ENCODE results near the gene EXOC5.

Gene EXOC5

DNA sequence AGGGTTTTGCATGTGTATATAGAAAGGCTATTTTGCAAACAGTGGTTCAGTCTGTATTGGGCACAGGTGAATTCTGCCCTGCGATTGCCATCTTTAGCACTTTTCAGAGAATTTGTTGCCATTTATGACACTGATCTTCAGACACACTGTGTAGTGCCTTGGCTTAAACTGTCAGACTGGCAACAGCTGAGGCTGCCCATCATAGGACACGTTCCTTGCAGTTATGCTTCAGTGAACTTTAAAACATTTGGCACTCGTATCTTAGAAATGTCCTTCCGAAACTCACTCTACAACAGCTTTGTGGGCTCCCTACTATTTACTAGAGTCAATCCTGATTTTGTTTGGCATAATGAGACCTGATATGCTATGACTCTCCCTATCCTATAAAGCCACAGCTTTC, 29.1 kb upstream of the EXOC5 start:
- DNase-seq (ENCODE audit: low read depth in 2 of 2): no peak
- TF ChIP-seq, protein P1, sequence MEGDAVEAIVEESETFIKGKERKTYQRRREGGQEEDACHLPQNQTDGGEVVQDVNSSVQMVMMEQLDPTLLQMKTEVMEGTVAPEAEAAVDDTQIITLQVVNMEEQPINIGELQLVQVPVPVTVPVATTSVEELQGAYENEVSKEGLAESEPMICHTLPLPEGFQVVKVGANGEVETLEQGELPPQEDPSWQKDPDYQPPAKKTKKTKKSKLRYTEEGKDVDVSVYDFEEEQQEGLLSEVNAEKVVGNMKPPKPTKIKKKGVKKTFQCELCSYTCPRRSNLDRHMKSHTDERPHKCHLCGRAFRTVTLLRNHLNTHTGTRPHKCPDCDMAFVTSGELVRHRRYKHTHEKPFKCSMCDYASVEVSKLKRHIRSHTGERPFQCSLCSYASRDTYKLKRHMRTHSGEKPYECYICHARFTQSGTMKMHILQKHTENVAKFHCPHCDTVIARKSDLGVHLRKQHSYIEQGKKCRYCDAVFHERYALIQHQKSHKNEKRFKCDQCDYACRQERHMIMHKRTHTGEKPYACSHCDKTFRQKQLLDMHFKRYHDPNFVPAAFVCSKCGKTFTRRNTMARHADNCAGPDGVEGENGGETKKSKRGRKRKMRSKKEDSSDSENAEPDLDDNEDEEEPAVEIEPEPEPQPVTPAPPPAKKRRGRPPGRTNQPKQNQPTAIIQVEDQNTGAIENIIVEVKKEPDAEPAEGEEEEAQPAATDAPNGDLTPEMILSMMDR (IDR thresholded peaks at IDR 0.05; ENCODE audit: low read depth, low read length): no peak
- H3K4me3 ChIP-seq (replicated peaks in 1 of 2; ENCODE audit: low read depth in 2 of 2, low read length in 2 of 2): no peak overlapping the region

DNA sequence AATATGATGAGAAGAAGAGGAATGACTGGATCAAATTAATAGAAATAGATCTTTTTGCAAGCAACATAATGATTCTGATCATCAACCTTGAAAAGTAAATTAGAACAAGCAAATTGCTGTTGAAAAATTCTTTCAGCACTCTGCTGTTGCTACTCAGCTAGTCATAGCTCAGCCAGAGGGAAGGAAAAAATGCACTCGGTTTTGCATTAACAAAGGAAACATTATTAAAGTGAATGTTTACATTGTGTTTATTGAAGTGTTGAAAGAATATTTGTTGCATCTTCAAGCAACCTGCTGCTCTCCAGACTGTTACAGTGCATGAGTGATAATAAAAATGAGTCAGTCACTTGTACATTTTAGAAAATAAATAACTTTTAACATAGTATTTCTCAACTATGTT, 26.5 kb upstream of the EXOC5 start:
- TF ChIP-seq, protein P1 (IDR thresholded peaks at IDR 0.05; ENCODE audit: low read depth, low read length): no peak
- no peak overlapping the region for H3K4me3 ChIP-seq (replicated peaks in 1 of 2; ENCODE audit: low read depth in 2 of 2, low read length in 2 of 2)
- DNase-seq (ENCODE audit: low read depth in 2 of 2): no peak

DNA sequence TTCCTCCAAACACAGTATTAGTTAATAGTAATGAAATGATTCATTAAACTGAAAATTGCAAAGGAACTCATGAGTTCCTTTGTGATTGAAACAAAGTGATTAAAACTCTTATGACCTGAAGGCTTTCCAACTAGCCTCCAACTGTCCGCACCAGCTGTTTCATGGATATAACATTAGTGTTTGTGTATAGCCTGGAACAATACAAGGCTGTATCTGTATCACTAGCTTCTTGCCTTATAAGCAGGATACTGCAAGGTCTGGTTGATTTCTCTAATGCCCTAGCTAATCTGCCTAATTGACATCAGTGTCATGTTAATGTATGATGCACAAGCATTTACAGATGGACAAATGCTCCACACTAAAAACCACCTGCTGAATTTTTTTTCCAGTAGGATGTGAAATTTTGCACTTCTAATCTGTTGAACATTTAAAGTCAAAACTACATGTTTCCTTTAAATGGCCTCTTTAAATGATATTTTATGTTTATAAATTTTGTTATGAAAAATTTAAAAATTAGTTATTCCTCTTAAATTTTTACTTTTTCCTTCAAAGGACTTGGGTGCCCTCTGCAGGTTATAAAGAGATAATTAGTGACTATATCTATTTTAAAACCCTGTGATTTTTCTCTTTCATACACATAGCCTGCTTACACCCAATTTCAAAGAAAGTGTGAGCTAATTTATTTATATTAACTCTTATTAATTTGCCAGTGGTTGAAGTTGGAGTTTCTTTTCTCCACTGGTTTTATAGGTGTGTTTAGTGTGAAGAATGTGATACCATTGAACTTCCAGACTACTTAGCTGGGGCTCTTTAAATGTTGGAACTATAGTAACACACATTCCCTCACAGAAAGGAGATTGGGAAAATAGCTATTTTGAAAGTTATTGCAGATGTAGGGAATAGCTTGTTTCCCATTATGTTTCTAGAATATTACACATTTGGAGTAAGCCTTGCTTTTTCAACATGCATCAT, 25.4 kb upstream of the EXOC5 start:
- peak; percentile 49 to 54 for DNase-seq (ENCODE audit: low read depth in 2 of 2)
- TF ChIP-seq, protein P1 (IDR thresholded peaks at IDR 0.05; ENCODE audit: low read depth, low read length): peak; percentile 33

DNA sequence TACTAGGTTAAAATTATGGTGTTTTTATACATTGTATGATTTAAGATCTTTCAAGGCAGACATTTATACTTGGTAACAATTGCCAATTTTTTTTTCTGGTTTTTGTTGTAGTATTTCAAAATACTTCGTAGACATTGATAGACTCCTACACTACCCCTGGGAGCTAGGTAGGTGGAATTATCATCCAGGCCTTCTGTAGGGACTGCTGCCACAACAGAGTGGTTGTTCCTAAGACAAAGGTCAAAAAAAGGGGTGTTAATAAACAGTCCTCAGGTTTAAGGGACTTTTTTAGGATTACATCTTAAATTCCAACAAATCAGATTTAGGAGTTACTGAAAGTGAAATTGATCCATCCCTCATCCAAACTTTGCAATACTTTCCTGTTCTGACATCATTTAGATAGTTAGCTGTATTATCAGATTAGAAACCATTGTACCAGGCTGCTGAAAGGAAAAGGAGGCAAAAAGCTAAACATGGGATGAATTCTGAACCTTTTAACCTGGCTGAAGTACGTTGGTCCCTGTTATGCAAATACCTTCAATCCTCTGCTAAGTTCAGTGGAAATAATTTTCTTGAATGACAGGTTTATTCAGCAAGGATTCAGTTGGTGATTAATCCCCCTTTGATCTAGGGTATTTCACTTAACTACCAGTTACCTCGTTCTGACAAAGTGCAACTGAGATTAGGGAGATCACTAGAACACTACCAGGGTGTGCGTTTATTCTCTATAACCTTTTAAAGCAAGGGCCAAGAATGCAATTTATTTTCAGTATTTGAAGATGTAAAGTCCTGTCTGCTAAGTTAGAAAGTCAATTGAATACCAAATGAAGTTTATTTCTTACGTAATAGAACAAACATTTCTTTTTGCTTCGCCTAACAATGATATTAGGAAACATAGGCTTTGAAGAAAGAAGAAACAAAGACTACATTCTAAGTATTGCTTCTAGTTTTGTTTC, 23.3 kb upstream of the EXOC5 start:
- TF ChIP-seq, protein P1 (IDR thresholded peaks at IDR 0.05; ENCODE audit: low read depth, low read length): no peak
- no peak overlapping the region for H3K4me3 ChIP-seq (replicated peaks in 1 of 2; ENCODE audit: low read depth in 2 of 2, low read length in 2 of 2)

More for the DNA sequence above, 25.4 kb upstream of the EXOC5 start:
- no peak overlapping the region for H3K4me3 ChIP-seq (replicated peaks in 1 of 2; ENCODE audit: low read depth in 2 of 2, low read length in 2 of 2)

DNA sequence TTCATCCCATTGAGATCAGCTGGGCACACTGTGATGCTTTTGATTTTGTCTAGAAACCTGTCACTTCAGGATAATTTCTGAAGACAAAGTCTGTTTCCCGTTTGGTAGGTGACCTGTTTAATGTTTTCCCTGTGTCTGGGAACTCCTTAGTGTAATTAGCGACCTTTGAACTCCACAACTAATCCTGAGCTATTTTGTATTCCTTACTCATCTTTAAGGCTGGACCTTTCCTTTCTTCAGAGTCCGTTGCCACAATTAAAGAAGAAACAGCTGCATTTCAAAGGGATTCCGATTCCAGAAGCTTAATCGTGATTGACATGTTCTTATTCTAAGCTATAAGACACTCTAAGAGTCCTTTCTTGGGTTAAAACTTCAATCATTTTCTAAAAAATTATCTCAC, 22.0 kb upstream of the EXOC5 start:
- DNase-seq (ENCODE audit: low read depth in 2 of 2): no peak
- H3K4me3 ChIP-seq (replicated peaks in 1 of 2; ENCODE audit: low read depth in 2 of 2, low read length in 2 of 2): no peak overlapping the region
- TF ChIP-seq, protein P1 (IDR thresholded peaks at IDR 0.05; ENCODE audit: low read depth, low read length): no peak

More for the DNA sequence above, 23.3 kb upstream of the EXOC5 start:
- DNase-seq (ENCODE audit: low read depth in 2 of 2): no peak

DNA sequence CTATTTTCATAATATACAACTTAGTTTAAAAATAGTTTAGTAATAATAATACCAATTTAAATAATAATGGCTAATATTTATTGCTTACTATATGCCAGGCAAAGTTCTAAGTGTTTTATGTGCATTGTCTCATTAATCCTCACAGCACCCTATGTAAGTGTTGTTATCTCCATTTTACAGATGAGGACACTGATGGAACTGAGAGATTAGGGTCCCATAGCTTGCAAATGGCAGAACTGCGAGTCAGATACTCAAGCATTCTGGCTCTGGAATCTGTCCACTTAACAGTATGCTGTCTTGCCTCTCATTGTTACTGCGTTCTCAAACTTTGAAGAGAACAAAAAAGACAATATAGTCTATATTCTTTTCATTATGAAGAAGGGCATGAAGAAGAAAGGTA, 19.0 kb upstream of the EXOC5 start:
- TF ChIP-seq, protein P1 (IDR thresholded peaks at IDR 0.05; ENCODE audit: low read depth, low read length): no peak
- no peak for DNase-seq (ENCODE audit: low read depth in 2 of 2)
- H3K4me3 ChIP-seq (replicated peaks in 1 of 2; ENCODE audit: low read depth in 2 of 2, low read length in 2 of 2): no peak overlapping the region

Data from cardiac fibroblast (primary cell).